SK-N-SH (cell line): ENCODE measurements around the gene ANKS1B.

Experiments used
- CTCF ChIP-seq: fragments of 200-600 bp; sonication (generic); IDR thresholded peaks from 2 replicates; pipeline ENCODE4 v1.6.1; 2017; ENCODE audit warnings: antibody characterized with exemption, mild to moderate bottlenecking, moderate library complexity
- JUND ChIP-seq: IDR thresholded peaks from 2 replicates; pipeline ENCODE4 v1.4.0; 2012
- MXI1 ChIP-seq: IDR thresholded peaks from 2 replicates; pipeline ENCODE4 v1.6.1; 2012; ENCODE audit warnings: mild to moderate bottlenecking, low read depth, low read length, improper control_type of control experiment
- POLR2AphosphoS5 ChIP-seq: IDR thresholded peaks from 2 replicates; pipeline ENCODE4 v1.6.1; 2012; ENCODE audit warnings: low read depth, low read length
- RFX5 ChIP-seq: IDR thresholded peaks from 2 replicates; pipeline ENCODE4 v1.6.1; 2012; ENCODE audit warnings: mild to moderate bottlenecking, improper control_type of control experiment, low read length
- TAF1 ChIP-seq: IDR thresholded peaks from 2 replicates; pipeline ENCODE4 v1.6.1; 2012; ENCODE audit warnings: low read depth, mild to moderate bottlenecking, low read length, moderate library complexity, borderline replicate concordance
- TEAD4 ChIP-seq: IDR thresholded peaks from 2 replicates; pipeline ENCODE4 v1.4.0; 2012; ENCODE audit warnings: mild to moderate bottlenecking, borderline replicate concordance; ENCODE audit not compliant: insufficient read depth

GRCh38 chr12:99131751-99132199 lies 853.0 kb downstream of the ANKS1B start:
- TF ChIP-seq POLR2AphosphoS5, result no peak
- no peak for TF ChIP-seq RFX5
- TF ChIP-seq TEAD4, result no peak
- no peak for TF ChIP-seq CTCF
- TF ChIP-seq JUND, result no peak
- TF ChIP-seq MXI1, result no peak
- no peak for TF ChIP-seq TAF1
